Measurements from ENCODE around the gene SPSB2.

The SPSB2 gene

DNA sequence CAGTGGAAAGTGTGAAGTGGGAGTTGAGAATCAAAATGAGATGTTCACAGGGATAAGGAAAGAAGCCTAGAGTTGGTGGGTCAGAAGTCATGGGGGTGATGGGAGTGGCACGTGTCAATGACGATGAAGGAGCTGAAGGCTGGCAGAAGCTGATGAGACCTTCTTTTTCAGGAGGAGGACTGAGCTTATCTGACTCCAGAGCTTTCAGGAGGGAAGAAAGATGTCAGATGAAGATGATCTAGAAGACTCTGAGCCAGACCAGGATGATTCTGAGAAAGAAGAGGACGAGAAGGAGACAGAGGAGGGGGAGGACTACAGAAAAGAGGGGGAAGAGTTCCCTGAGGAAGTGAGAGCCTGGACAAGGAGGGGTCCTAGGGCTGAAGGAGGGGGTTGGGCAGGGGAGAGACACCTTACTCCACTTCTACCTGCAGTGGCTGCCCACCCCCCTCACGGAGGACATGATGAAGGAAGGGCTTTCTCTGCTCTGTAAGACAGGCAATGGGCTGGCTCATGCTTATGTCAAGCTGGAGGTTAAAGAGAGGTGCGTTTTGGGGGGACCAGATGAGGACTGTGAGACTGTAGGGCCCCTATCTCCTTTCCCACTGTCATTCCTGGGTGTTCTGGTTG is 32.4 kb upstream of the SPSB2 start:
- DNase-seq (ENCODE audit: low read depth) = no peak
- TF ChIP-seq, protein P1, sequence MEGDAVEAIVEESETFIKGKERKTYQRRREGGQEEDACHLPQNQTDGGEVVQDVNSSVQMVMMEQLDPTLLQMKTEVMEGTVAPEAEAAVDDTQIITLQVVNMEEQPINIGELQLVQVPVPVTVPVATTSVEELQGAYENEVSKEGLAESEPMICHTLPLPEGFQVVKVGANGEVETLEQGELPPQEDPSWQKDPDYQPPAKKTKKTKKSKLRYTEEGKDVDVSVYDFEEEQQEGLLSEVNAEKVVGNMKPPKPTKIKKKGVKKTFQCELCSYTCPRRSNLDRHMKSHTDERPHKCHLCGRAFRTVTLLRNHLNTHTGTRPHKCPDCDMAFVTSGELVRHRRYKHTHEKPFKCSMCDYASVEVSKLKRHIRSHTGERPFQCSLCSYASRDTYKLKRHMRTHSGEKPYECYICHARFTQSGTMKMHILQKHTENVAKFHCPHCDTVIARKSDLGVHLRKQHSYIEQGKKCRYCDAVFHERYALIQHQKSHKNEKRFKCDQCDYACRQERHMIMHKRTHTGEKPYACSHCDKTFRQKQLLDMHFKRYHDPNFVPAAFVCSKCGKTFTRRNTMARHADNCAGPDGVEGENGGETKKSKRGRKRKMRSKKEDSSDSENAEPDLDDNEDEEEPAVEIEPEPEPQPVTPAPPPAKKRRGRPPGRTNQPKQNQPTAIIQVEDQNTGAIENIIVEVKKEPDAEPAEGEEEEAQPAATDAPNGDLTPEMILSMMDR (IDR thresholded peaks at IDR 0.05; ENCODE audit: low read depth, low read length, missing control alignments) = no peak
- H3K4me3 ChIP-seq (ENCODE audit: low read depth, low read length) = peak overlapping the region; percentile 86

DNA sequence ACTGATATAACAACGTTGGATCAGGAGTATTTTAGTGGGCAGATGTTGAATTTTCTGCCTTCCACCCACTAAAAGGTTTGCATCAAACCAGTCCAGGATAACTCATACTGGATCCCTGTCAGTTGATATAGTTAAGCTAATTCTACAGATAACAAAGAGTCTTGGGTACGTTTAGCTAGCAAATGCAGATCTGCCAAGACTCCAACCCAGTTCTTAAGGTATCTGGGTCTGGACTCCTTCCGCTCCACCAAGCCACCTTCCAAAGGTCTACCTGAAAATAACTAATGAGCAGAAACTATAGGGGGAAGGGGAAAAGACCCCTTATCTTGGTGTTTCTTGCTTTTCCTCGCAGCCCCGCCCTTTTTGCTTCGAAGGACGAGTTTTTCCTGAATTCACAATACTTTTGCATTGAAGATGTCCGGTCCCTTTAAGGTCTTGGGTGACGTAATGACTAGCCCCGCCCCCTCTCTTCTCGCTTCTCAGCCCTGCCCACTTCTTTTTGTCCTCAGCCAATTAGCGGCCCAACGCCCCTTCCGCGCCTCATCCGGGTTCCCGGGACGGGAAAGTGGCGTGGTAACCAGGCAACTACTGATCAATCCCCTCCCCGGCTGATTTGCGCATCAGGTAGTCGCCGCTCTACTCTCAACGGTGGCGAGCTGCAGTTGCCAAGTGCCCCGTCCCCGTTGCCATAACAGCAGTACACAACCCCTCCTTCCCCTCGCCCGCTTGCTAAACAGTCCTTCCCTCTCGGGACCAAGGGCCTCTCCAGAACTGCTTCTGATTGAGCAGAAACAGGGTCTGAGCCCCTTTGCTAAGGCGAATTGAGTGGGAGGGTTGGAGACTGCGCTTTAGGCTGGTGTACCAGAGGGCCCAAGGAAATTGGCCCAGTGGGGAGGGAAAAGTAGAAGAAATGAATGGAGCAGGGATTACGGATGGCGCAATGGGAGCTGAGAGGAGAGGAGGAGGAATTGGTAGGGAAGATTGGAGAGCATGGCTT is 31.5 kb upstream of the SPSB2 start, which contains the start of gene LRRC23:
LRRC23 (plus strand) TSS at position 543 of the 997 bp plus-strand sequence. CDS start 812 bp downstream, outside the sequence.
- DNase-seq (ENCODE audit: low read depth) = peak; percentile 91
- peak within 1 kb of the TSS; percentile 86 for H3K4me3 ChIP-seq (ENCODE audit: low read depth, low read length)
- TF ChIP-seq, protein P1 (IDR thresholded peaks at IDR 0.05; ENCODE audit: low read depth, low read length, missing control alignments) = no peak

DNA sequence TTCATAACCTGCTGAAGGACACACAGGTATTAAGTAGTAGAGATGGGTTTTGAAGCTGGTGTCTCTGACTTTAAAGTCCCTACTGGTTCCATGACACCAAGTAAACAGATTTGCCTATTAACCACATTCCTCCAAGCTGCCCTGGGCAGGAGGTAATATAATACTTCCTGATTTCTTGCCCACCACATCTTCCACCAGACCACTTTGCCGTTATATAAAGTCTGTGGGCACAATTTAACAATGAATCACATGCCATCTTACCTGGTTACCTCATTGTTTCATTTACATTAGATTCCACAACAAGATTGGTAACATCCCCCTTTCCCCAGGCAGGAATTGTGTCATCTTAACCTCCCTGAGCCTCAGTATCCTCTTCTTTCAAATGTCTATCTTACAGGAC is 30.6 kb upstream of the SPSB2 start:
- TF ChIP-seq, protein P1 (IDR thresholded peaks at IDR 0.05; ENCODE audit: low read depth, low read length, missing control alignments) = no peak
- no peak overlapping the region for H3K4me3 ChIP-seq (ENCODE audit: low read depth, low read length)
- DNase-seq (ENCODE audit: low read depth) = no peak

DNA sequence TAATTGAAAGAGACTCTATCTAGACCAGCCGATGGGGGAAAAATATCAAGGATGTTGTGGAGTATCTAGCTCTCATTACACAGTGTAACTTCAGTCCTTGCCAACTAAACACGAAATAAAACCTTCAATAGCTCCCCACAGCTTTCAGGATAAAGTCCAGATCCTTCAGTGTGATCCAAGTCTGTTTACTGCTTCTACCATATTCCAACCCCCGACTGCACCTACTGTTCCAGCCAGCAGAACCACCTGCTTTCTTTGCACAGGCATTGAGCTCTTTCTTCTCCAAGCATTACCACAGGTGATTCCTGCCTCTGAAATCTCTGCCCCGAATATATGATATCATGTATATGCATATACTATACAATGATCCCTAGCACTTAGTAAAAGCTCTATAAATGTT is 29.3 kb upstream of the SPSB2 start:
- no peak for DNase-seq (ENCODE audit: low read depth)
- no peak overlapping the region for H3K4me3 ChIP-seq (ENCODE audit: low read depth, low read length)
- TF ChIP-seq, protein P1 (IDR thresholded peaks at IDR 0.05; ENCODE audit: low read depth, low read length, missing control alignments) = no peak

DNA sequence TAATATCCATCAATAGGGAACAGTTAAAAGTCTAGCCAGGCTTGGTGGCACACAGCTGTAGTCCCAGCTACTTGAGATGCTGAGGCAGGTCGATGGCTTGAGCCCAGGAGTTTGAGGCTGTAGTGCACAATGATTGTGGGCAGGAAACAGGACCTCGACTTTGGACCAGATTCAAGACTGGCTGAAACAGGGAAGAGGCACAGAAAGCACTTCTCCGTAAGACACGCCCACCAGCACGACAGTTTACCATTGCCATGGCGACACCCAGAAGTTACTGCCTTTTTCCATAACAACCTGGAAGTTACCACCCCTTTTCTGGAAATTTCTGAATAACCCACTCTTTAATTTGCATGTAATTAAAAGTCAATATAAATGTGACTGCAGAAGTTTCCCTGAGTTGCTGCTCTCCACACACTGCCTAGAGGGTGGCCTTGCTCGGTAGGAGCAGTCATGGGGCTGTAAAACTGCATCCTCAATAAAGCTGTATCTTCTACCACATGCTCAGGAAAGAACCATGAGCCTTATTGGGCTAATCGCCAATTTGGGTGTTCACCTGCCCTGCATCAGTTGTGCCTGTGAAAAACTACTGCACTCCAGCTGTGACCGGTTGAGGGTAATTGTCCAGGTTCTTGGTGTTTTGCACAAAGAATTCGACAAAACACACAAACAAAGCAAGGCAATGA is 26.9 kb upstream of the SPSB2 start:
- no peak for DNase-seq (ENCODE audit: low read depth)
- TF ChIP-seq, protein P1 (IDR thresholded peaks at IDR 0.05; ENCODE audit: low read depth, low read length, missing control alignments) = no peak
- no peak overlapping the region for H3K4me3 ChIP-seq (ENCODE audit: low read depth, low read length)

DNA sequence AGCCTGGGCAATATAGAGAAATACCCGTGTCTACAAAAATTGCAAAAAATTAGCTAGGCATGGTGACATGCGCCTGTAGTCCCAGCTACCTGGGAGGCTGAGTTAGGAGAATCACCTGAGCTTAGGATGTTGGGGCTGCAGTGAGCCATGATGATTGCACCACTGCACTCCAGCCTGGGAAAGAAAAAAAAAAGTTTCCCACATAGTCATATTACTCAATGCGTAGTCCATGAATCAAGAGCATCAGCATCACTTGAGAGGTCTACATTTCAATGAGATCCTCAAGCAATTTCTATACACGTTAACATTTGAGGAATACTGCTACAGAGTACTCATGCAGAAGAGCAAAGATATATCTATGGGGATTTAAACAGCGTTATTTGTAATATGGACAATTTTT is 26.3 kb upstream of the SPSB2 start:
- H3K4me3 ChIP-seq (ENCODE audit: low read depth, low read length) = no peak overlapping the region
- TF ChIP-seq, protein P1 (IDR thresholded peaks at IDR 0.05; ENCODE audit: low read depth, low read length, missing control alignments) = no peak
- no peak for DNase-seq (ENCODE audit: low read depth)
